Adrenal gland (tissue), 12 donors: ENCODE measurements around the gene CCNI2. TPM values are rescaled to one million over a fixed set of nuclear protein-coding genes. Genes with fewer than 3 reads are reported as not detected.
"Not testable (repeated sequence)": the region's sequence is repeated elsewhere in the genome, so short reads cannot be mapped to it uniquely, and the experiment has no call there.

Experiments used
- DNase-seq, 7 donors: peaks; one replicate each; pipeline ENCODE4 v3.0.0-alpha.2; 2019 to 2020
- H3K27ac ChIP-seq, 5 donors: fragments of 200-600 bp; sonication (generic) in 4 of 5; 1 replicate in 3 of 5; 2 replicates in 2 of 5; pipeline versions ENCODE4 v1.5.1 to v1.8.0; 2016 to 2020; ENCODE audit warnings: mild to moderate bottlenecking in 1 of 5
- H3K27me3 ChIP-seq: fragments of 200-600 bp; 2 replicates; pipeline ENCODE4 v1.8.0; 2021
- H3K36me3 ChIP-seq, 2 donors: fragments of 200-600 bp; replicated peaks in 1 of 2; 1 replicate in 1 of 2; 2 replicates in 1 of 2; pipeline versions ENCODE4 v1.5.1 to v1.8.0; 2018 to 2022
- H3K4me1 ChIP-seq, 2 donors: fragments of 200-600 bp; replicated peaks in 1 of 2; 1 replicate in 1 of 2; 2 replicates in 1 of 2; pipeline versions ENCODE4 v1.5.1 to v1.8.0; 2018 to 2021
- H3K4me3 ChIP-seq, 4 donors: fragments of 200-600 bp; sonication (generic) in 3 of 4; one replicate each; pipeline ENCODE4 v1.5.1; 2016 to 2018
- H3K9me3 ChIP-seq, 3 donors: fragments of 200-600 bp; sonication (generic) in 1 of 3; replicated peaks in 1 of 3; 1 replicate in 2 of 3; 2 replicates in 1 of 3; pipeline versions ENCODE4 v1.5.1 to v1.8.0; 2016 to 2021
- POLR2A ChIP-seq, 2 donors: fragments of 450-650 bp; IDR thresholded peaks; one replicate each; pipeline ENCODE4 v1.6.1; 2017; ENCODE audit warnings: antibody characterized with exemption in 2 of 2, mild to moderate bottlenecking in 2 of 2, moderate library complexity in 1 of 2
- WGBS, 4 donors: extraction: QIAGEN DNeasy Blood & Tissue Kit in 2 of 4; methylation state at CpG; one replicate each; pipeline versions ENCODE4 v1.1.5 to v1.1.7; 2013 to 2017; 5-methylcytosine and 5-hydroxymethylcytosine counted together
- intact Hi-C, 2 donors: fragments of 100-400 bp; cut with DNase I; formaldehyde crosslinking; loops; one replicate each; pipeline versions ENCODE4 v1.14.1 to v1.15.0; 2022 to 2023
- polyA plus RNA-seq, 3 donors: library from polyadenylated mRNA; stranded (reverse); fragments of 200-250 nt in 2 of 3; fragments of 350-450 nt in 1 of 3; fragmentation: Illumina TruSeq in 1 of 3; extraction: RNeasy Lipid Tissue Mini Kit (QIAGEN cat#74804) in 1 of 3; gene quantifications; one replicate each; pipeline ENCODE4 v1.2.3, GENCODE V29; 2013 to 2014
- total RNA-seq, 9 donors: library from RNA; depleted of rRNA in 4 of 9; stranded (reverse); fragments of >200 nt in 4 of 9; fragments of 120-200 nt in 1 of 9; fragmentation: NEBNext Ultra II Directional in 1 of 9; extraction: Animal tissue kit (Norgen Biotek cat#: 25700) in 1 of 9; gene quantifications; one replicate each; pipeline versions ENCODE4 v1.1.0 to v1.2.4, GENCODE V29; 2013 to 2023
- TF ChIP-seq, protein P1 (sequence below), 6 experiments: fragments of 450-650 bp in 4 of 6; fragments of 200-600 bp in 2 of 6; sonication (generic) in 1 of 6; IDR thresholded peaks; 1 replicate in 5 of 6; 2 replicates in 1 of 6; pipeline versions ENCODE4 v1.5.1 to v1.8.0; 2016 to 2021; ENCODE audit warnings: antibody characterized with exemption in 6 of 6, mild to moderate bottlenecking in 2 of 6, moderate library complexity in 1 of 6
- donor health status: healthy with polysubstance abuse.
- donor health status: Bipolar disorder and iron deficiency.
- donor health status: DM: yes; HTN: yes; CAD: no.
- donor health status: DM: no; HTN: no; CAD: no.
- donor health status: DM: no; HTN: no; CAD: no.
- donor health status: DM: yes; HTN: yes; CAD: no.

The CCNI2 gene
- total and polyA plus RNA-seq, 12 donors, result 0.08 to 0.40 (median 0.20) TPM; not detected in 5

DNA sequence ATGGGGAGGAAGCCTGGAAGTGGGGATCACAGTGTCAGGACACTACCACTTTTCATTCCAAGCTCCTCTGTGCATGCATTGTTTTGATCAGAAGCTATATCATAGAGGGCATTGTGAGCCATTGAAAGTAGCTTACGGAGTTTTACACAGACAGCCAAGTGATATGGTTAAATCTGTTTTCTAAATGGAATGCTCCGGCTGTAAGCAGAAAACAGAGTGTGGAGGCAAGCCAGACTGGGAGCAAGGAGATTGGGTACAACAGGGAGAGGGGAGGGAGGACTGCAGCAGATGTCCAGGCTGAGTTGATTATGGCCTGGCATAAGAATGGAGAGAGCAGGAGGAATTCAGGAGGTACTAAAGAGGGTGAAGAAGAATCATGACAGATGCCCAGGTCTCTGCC is 50.4 kb downstream of the CCNI2 start:
- intact Hi-C loops, result no loop called here
- DNase-seq, result no peak
- Histone ChIP-seq H3K27ac (no peak overlapping the region), H3K4me1 (no peaks in the 10 kb centered on the region), H3K36me3 (no peaks in the 10 kb centered on the region), H3K4me3 (no peak overlapping the region), H3K9me3 (no peaks in the 10 kb centered on the region), H3K27me3 (peaks cover 3% of the 10 kb centered on the region)
- TF ChIP-seq, protein P1, sequence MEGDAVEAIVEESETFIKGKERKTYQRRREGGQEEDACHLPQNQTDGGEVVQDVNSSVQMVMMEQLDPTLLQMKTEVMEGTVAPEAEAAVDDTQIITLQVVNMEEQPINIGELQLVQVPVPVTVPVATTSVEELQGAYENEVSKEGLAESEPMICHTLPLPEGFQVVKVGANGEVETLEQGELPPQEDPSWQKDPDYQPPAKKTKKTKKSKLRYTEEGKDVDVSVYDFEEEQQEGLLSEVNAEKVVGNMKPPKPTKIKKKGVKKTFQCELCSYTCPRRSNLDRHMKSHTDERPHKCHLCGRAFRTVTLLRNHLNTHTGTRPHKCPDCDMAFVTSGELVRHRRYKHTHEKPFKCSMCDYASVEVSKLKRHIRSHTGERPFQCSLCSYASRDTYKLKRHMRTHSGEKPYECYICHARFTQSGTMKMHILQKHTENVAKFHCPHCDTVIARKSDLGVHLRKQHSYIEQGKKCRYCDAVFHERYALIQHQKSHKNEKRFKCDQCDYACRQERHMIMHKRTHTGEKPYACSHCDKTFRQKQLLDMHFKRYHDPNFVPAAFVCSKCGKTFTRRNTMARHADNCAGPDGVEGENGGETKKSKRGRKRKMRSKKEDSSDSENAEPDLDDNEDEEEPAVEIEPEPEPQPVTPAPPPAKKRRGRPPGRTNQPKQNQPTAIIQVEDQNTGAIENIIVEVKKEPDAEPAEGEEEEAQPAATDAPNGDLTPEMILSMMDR (IDR thresholded peaks at IDR 0.05), result no peak
- TF ChIP-seq POLR2A (IDR thresholded peaks at IDR 0.05), result no peak
- WGBS, 4 donors, result 69 to 88% (median 81%) methylated on average over 2 of the region's 2 CpGs

GRCh38 chr5:132799392-132799791 is 52.2 kb downstream of the CCNI2 start:
- no peak for DNase-seq
- no peak overlapping the region for H3K27ac ChIP-seq
- no peak overlapping the region for H3K4me3 ChIP-seq
- intact Hi-C loops, result no loop called here
- H3K36me3 ChIP-seq, result no peaks in the 10 kb centered on the region
- WGBS, 4 donors, result 83 to 93% (median 86%) methylated on average over 2 of the region's 2 CpGs
- H3K4me1 ChIP-seq, result no peaks in the 10 kb centered on the region
- H3K9me3 ChIP-seq, result no peaks in the 10 kb centered on the region
- TF ChIP-seq, protein P1 (IDR thresholded peaks at IDR 0.05), result no peak
- TF ChIP-seq POLR2A (IDR thresholded peaks at IDR 0.05), result no peak
- H3K27me3 ChIP-seq, result no peaks in the 10 kb centered on the region

GRCh38 chr5:132800545-132800944 is 53.3 kb downstream of the CCNI2 start:
- Histone ChIP-seq H3K36me3 (no peaks in the 10 kb centered on the region), H3K9me3 (no peaks in the 10 kb centered on the region), H3K4me3 (no peak overlapping the region), H3K27me3 (no peaks in the 10 kb centered on the region), H3K4me1 (no peaks in the 10 kb centered on the region), H3K27ac (no peak overlapping the region)
- no peak for DNase-seq
- WGBS, 4 donors, result 61 to 79% (median 74%) methylated on average over 2 of the region's 2 CpGs
- TF ChIP-seq POLR2A (IDR thresholded peaks at IDR 0.05), result no peak
- TF ChIP-seq, protein P1 (IDR thresholded peaks at IDR 0.05), result no peak
- intact Hi-C loops, result no loop called here

- H3K4me1 ChIP-seq, result no peaks in the 10 kb centered on the region
- no peaks in the 10 kb centered on the region for H3K36me3 ChIP-seq
- H3K27me3 ChIP-seq, result no peaks in the 10 kb centered on the region
- no peak overlapping the region for H3K4me3 ChIP-seq
- WGBS, 4 donors, result 77 to 84% (median 82%) methylated on average over 5 of the region's 5 CpGs
- H3K27ac ChIP-seq, result no peak overlapping the region
- intact Hi-C loops, result no loop called here
- DNase-seq, result no peak
- TF ChIP-seq, protein P1 (IDR thresholded peaks at IDR 0.05), result no peak
- TF ChIP-seq POLR2A (IDR thresholded peaks at IDR 0.05), result no peak
- no peaks in the 10 kb centered on the region for H3K9me3 ChIP-seq
Measured at GRCh38 chr5:132802044-132802684, 54.9 kb downstream of the CCNI2 start.

GRCh38 chr5:132802685-132803066 is 55.5 kb downstream of the CCNI2 start:
- H3K27me3 ChIP-seq, H3K36me3 ChIP-seq, H3K27ac ChIP-seq, DNase-seq, intact Hi-C loops, H3K4me1 ChIP-seq, H3K9me3 ChIP-seq, H3K4me3 ChIP-seq: not testable (repeated sequence)
- WGBS, 4 donors, result 69 to 79% (median 75%) methylated on average over 5 of the region's 5 CpGs
